Neural cell (in vitro differentiated cells): ENCODE data around the gene SUFU. TPM values are rescaled to one million over a fixed set of nuclear protein-coding genes. Genes with fewer than 3 reads are reported as not detected.

Experiments
- H2AFZ ChIP-seq: fragments of 200-600, 300-800 bp; sonication (generic), shearing (Covaris generic); 2 replicates; pipeline ENCODE4 v1.6.0; 2014; ENCODE audit warnings: low read depth, mild to moderate bottlenecking, antibody characterized with exemption, low read length, moderate library complexity
- H3F3A ChIP-seq: fragments of 200-600 bp; shearing (Covaris generic); 2 replicates; pipeline ENCODE4 v1.6.1; 2016; ENCODE audit warnings: mild to moderate bottlenecking, moderate library complexity, mixed read lengths, antibody characterized with exemption, low read length; ENCODE audit not compliant: insufficient read depth, poor library complexity, severe bottlenecking
- H3K27ac ChIP-seq: fragments of 200-600, 300-800 bp; sonication (generic), shearing (Covaris generic); 2 replicates; pipeline ENCODE4 v1.5.1; 2014; ENCODE audit warnings: mild to moderate bottlenecking, low read length, moderate library complexity
- H3K27me3 ChIP-seq: fragments of 300-800, 200-600 bp; sonication (generic), shearing (Covaris generic); 2 replicates; pipeline ENCODE4 v1.6.0; 2014; ENCODE audit warnings: mild to moderate bottlenecking, low read depth, low read length, moderate library complexity; ENCODE audit not compliant: insufficient read depth
- H3K36me3 ChIP-seq: fragments of 300-800, 200-600 bp; sonication (generic), shearing (Covaris generic); 2 replicates; pipeline ENCODE4 v1.5.1; 2014; ENCODE audit warnings: mild to moderate bottlenecking, antibody characterized with exemption, low read length, moderate library complexity; ENCODE audit not compliant: insufficient read depth
- H3K4me2 ChIP-seq: fragments of 300-800, 200-600 bp; sonication (generic), shearing (Covaris generic); 2 replicates; pipeline ENCODE4 v1.6.0; 2014; ENCODE audit warnings: mild to moderate bottlenecking, low read length
- H3K4me3 ChIP-seq: fragments of 300-800, 200-600 bp; sonication (generic), shearing (Covaris generic); 2 replicates; pipeline ENCODE4 v1.5.1; 2014; ENCODE audit warnings: mild to moderate bottlenecking, low read length, moderate library complexity
- H3K79me2 ChIP-seq: fragments of 200-600 bp; shearing (Covaris generic); replicated peaks from 2 replicates; pipeline ENCODE4 v1.6.0; 2014; ENCODE audit warnings: mild to moderate bottlenecking, low read length, moderate library complexity; ENCODE audit not compliant: insufficient read depth
- H3K9ac ChIP-seq: fragments of 300-800, 200-600 bp; sonication (generic), shearing (Covaris generic); 2 replicates; pipeline ENCODE4 v1.6.1; 2016; ENCODE audit warnings: mild to moderate bottlenecking, low read length, mixed read lengths
- H3K9me2 ChIP-seq: fragments of 200-600 bp; shearing (Covaris generic); 2 replicates; pipeline ENCODE4 v1.6.1; 2016; ENCODE audit warnings: mild to moderate bottlenecking, low read length, mixed read lengths; ENCODE audit not compliant: insufficient read depth
- H3K9me3 ChIP-seq: fragments of 200-600, 300-800 bp; sonication (generic), shearing (Covaris generic); 2 replicates; pipeline ENCODE4 v1.6.1; 2016; ENCODE audit warnings: mild to moderate bottlenecking, mixed run types, low read length, moderate library complexity, mixed read lengths
- H4K20me1 ChIP-seq: fragments of 200-600 bp; shearing (Covaris generic); 2 replicates; pipeline ENCODE4 v1.6.1; 2016; ENCODE audit warnings: mild to moderate bottlenecking, mixed run types; ENCODE audit not compliant: insufficient read depth
- CTCF ChIP-seq: fragments of 450-650 bp; IDR thresholded peaks from 2 replicates; pipeline ENCODE4 v1.5.1; 2014; ENCODE audit warnings: antibody characterized with exemption, mild to moderate bottlenecking, moderate library complexity; ENCODE audit not compliant: poor library complexity, severe bottlenecking
- EP300 ChIP-seq: fragments of 450-650 bp; conservative IDR thresholded peaks from 2 replicates; pipeline ENCODE4 v1.6.1; 2014; ENCODE audit warnings: antibody characterized with exemption, mild to moderate bottlenecking, moderate library complexity; ENCODE audit not compliant: poor library complexity, severe bottlenecking
- EZH2 ChIP-seq: fragments of 200-600, 300-800 bp; shearing (Covaris generic), sonication (generic); IDR thresholded peaks from 2 replicates; pipeline ENCODE4 v1.6.1; 2014; ENCODE audit warnings: antibody characterized with exemption, low read length, borderline replicate concordance, mild to moderate bottlenecking; ENCODE audit not compliant: insufficient read depth, poor library complexity, severe bottlenecking
- MXI1 ChIP-seq: fragments of 450-650 bp; conservative IDR thresholded peaks from 2 replicates; pipeline ENCODE4 v1.6.1; 2014; ENCODE audit warnings: antibody characterized with exemption, mild to moderate bottlenecking; ENCODE audit not compliant: poor library complexity, severe bottlenecking
- POLR2AphosphoS5 ChIP-seq: IDR thresholded peaks from 2 replicates; pipeline ENCODE4 v1.6.1; 2012
- RAD21 ChIP-seq: fragments of 450-650 bp; conservative IDR thresholded peaks from 2 replicates; pipeline ENCODE4 v1.6.1; 2014; ENCODE audit warnings: antibody characterized with exemption, mild to moderate bottlenecking, moderate library complexity
- REST ChIP-seq: IDR thresholded peaks from 2 replicates; pipeline ENCODE4 v1.6.1; 2012; ENCODE audit warnings: borderline replicate concordance
- SMC3 ChIP-seq: fragments of 450-650 bp; conservative IDR thresholded peaks from 2 replicates; pipeline ENCODE4 v1.6.1; 2014; ENCODE audit warnings: antibody characterized with exemption, mild to moderate bottlenecking, moderate library complexity; ENCODE audit not compliant: poor library complexity
- TAF1 ChIP-seq: IDR thresholded peaks from 2 replicates; pipeline ENCODE4 v1.6.1; 2012; ENCODE audit warnings: low read depth
- polyA plus RNA-seq: library from polyadenylated mRNA; depleted of rRNA; stranded (reverse); fragments of >200 nt; gene quantifications from 2 replicates; pipeline ENCODE4 v1.2.3, GENCODE V29; 2014

The SUFU gene
- polyA plus RNA-seq, 1 donor from 2014 or later: 4.8 TPM

GRCh38 chr10:102652170-102652916, 148.6 kb downstream of the SUFU start:
- Histone ChIP-seq H3K9me3 (no peaks in the 10 kb centered on the region), H3F3A (no peaks in the 10 kb centered on the region), H4K20me1 (peaks cover 19% of the 10 kb centered on the region), H3K27ac (no peak overlapping the region), H3K9me2 (no peaks in the 10 kb centered on the region), H3K27me3 (no peaks in the 10 kb centered on the region), H2AFZ (no peak overlapping the region), H3K79me2 (peaks cover 64% of the 10 kb centered on the region), H3K4me2 (no peak overlapping the region), H3K4me3 (no peak overlapping the region), H3K9ac (no peak overlapping the region), H3K36me3 (no peaks in the 10 kb centered on the region)
- TF ChIP-seq REST (no peak), RAD21 (no peak), EP300 (no peak), MXI1 (no peak), POLR2AphosphoS5 (no peak), CTCF (no peak), SMC3 (no peak), TAF1 (no peak), EZH2 (no peak)

GRCh38 chr10:102653060-102653459, 149.3 kb downstream of the SUFU start:
- no peak overlapping the region for H3K9ac ChIP-seq
- no peaks in the 10 kb centered on the region for H3F3A ChIP-seq
- no peak for TF ChIP-seq POLR2AphosphoS5
- TF ChIP-seq TAF1: no peak
- TF ChIP-seq REST: no peak
- no peak for TF ChIP-seq CTCF
- TF ChIP-seq EZH2: no peak
- no peak for TF ChIP-seq EP300
- TF ChIP-seq RAD21: no peak
- no peak for TF ChIP-seq MXI1
- no peak for TF ChIP-seq SMC3
- no peaks in the 10 kb centered on the region for H3K27me3 ChIP-seq
- no peaks in the 10 kb centered on the region for H3K9me3 ChIP-seq
- no peak overlapping the region for H3K4me2 ChIP-seq
- no peak overlapping the region for H3K4me3 ChIP-seq
- H3K27ac ChIP-seq: no peak overlapping the region
- peaks cover 57% of the 10 kb centered on the region for H3K79me2 ChIP-seq
- no peaks in the 10 kb centered on the region for H3K36me3 ChIP-seq
- H2AFZ ChIP-seq: no peak overlapping the region
- H4K20me1 ChIP-seq: peaks cover 13% of the 10 kb centered on the region
- H3K9me2 ChIP-seq: no peaks in the 10 kb centered on the region
